H9 (cell line): Measurements from ENCODE around the gene POFUT1. TPM values are rescaled to one million over a fixed set of nuclear protein-coding genes. Genes with fewer than 3 reads are reported as not detected.

Experiments
- DNase-seq: peaks from one replicate; pipeline ENCODE4 v3.0.0-alpha.2; 2017
- H2AFZ ChIP-seq: one replicate; pipeline ENCODE4 v1.6.1; 2013; ENCODE audit warnings: mild to moderate bottlenecking, low read length, control low read depth, moderate library complexity
- H2AK5ac ChIP-seq: 2 replicates; pipeline ENCODE4 v1.6.1; 2013; ENCODE audit warnings: low read length, control low read depth, mixed read lengths; ENCODE audit not compliant: insufficient read length
- H2BK120ac ChIP-seq: one replicate; pipeline ENCODE4 v1.6.1; 2013; ENCODE audit warnings: low read depth, mild to moderate bottlenecking, low read length, control low read depth, inconsistent platforms; ENCODE audit not compliant: poor library complexity, severe bottlenecking
- H2BK12ac ChIP-seq: 2 replicates; pipeline ENCODE4 v1.6.1; 2013; ENCODE audit warnings: low read length, control low read depth, mixed read lengths, low read depth; ENCODE audit not compliant: insufficient read length
- H2BK15ac ChIP-seq: 2 replicates; pipeline ENCODE4 v1.6.1; 2013; ENCODE audit warnings: low read depth, low read length, control low read depth
- H2BK20ac ChIP-seq: one replicate; pipeline ENCODE4 v1.6.1; 2013; ENCODE audit warnings: low read depth, mild to moderate bottlenecking, low read length, control low read depth, inconsistent platforms; ENCODE audit not compliant: poor library complexity, severe bottlenecking
- H2BK5ac ChIP-seq: 2 replicates; pipeline ENCODE4 v1.6.1; 2013; ENCODE audit warnings: low read length, control low read depth, mixed read lengths; ENCODE audit not compliant: insufficient read length
- H3K14ac ChIP-seq: 2 replicates; pipeline ENCODE4 v1.6.1; 2013; ENCODE audit warnings: low read length, control low read depth; ENCODE audit not compliant: insufficient read depth
- H3K18ac ChIP-seq: 2 replicates; pipeline ENCODE4 v1.6.1; 2013; ENCODE audit warnings: low read depth, mild to moderate bottlenecking, mixed read lengths, low read length, control low read depth; ENCODE audit not compliant: insufficient read length
- H3K23ac ChIP-seq: 2 replicates; pipeline ENCODE4 v1.6.1; 2013; ENCODE audit warnings: low read length, control low read depth, mixed read lengths, low read depth; ENCODE audit not compliant: insufficient read length
- H3K23me2 ChIP-seq: 2 replicates; pipeline ENCODE4 v1.6.1; 2013; ENCODE audit warnings: low read depth, mild to moderate bottlenecking, mixed read lengths, low read length, control low read depth; ENCODE audit not compliant: insufficient read length, poor library complexity, severe bottlenecking
- H3K27ac ChIP-seq: 2 replicates; pipeline ENCODE4 v1.5.1; 2013; ENCODE audit warnings: low read length, control low read depth, mixed read lengths, low read depth; ENCODE audit not compliant: insufficient read length
- H3K27me3 ChIP-seq: 2 replicates; pipeline ENCODE4 v1.6.1; 2013; ENCODE audit warnings: low read length, control low read depth, inconsistent platforms; ENCODE audit not compliant: insufficient read depth
- H3K4ac ChIP-seq: 2 replicates; pipeline ENCODE4 v1.6.1; 2013; ENCODE audit warnings: low read depth, mild to moderate bottlenecking, control low read depth, inconsistent platforms, low read length, moderate library complexity
- H3K4me1 ChIP-seq: 2 replicates; pipeline ENCODE4 v1.6.1; 2013; ENCODE audit warnings: low read length, control low read depth, inconsistent platforms; ENCODE audit not compliant: insufficient read depth
- H3K4me2 ChIP-seq: 2 replicates; pipeline ENCODE4 v1.6.1; 2013; ENCODE audit warnings: low read length, control low read depth, mixed read lengths; ENCODE audit not compliant: insufficient read length, insufficient read depth
- H3K56ac ChIP-seq: 2 replicates; pipeline ENCODE4 v1.6.1; 2013; ENCODE audit warnings: low read depth, mild to moderate bottlenecking, mixed read lengths, low read length, control low read depth; ENCODE audit not compliant: insufficient read length
- H3K79me1 ChIP-seq: 2 replicates; pipeline ENCODE4 v1.6.1; 2013; ENCODE audit warnings: low read depth, mild to moderate bottlenecking, moderate library complexity, low read length, control low read depth, inconsistent platforms; ENCODE audit not compliant: insufficient read depth, poor library complexity, severe bottlenecking
- H3K79me2 ChIP-seq: 2 replicates; pipeline ENCODE4 v1.6.1; 2013; ENCODE audit warnings: low read length, control low read depth, inconsistent platforms; ENCODE audit not compliant: insufficient read depth
- H3K9ac ChIP-seq: 2 replicates; pipeline ENCODE4 v1.6.1; 2013; ENCODE audit warnings: low read length, control low read depth, mixed read lengths; ENCODE audit not compliant: insufficient read length; ENCODE audit errors: extremely low read depth
- H3K9me3 ChIP-seq: one replicate; pipeline ENCODE4 v1.6.1; 2013; ENCODE audit warnings: low read depth, low read length, inconsistent platforms; ENCODE audit not compliant: control insufficient read depth
- H3T11ph ChIP-seq: one replicate; pipeline ENCODE4 v1.6.1; 2013; ENCODE audit warnings: mild to moderate bottlenecking, low read length, control low read depth, inconsistent platforms
- H4K20me1 ChIP-seq: one replicate; pipeline ENCODE4 v1.6.1; 2013; ENCODE audit not compliant: control insufficient read depth, insufficient read length, insufficient read depth
- H4K5ac ChIP-seq: 2 replicates; pipeline ENCODE4 v1.6.1; 2013; ENCODE audit warnings: low read depth, mild to moderate bottlenecking, mixed read lengths, low read length, control low read depth; ENCODE audit not compliant: insufficient read length
- H4K8ac ChIP-seq: replicated peaks from 2 replicates; pipeline ENCODE4 v1.6.1; 2013; ENCODE audit warnings: low read length, control low read depth, mixed read lengths, low read depth; ENCODE audit not compliant: insufficient read length
- H4K91ac ChIP-seq: 2 replicates; pipeline ENCODE4 v1.6.1; 2013; ENCODE audit warnings: low read depth, mild to moderate bottlenecking, moderate library complexity, mixed read lengths, low read length, control low read depth; ENCODE audit not compliant: insufficient read length
- H3K27ac Mint-ChIP-seq, 3 experiments: 2 replicates in 2 of 3; 3 replicates in 1 of 3; pipeline ENCODE4 v1.8.0; 2020 to 2021; ENCODE audit warnings: mixed read lengths in 3 of 3, mild to moderate bottlenecking in 1 of 3, moderate library complexity in 1 of 3
- H3K27me3 Mint-ChIP-seq: 2 replicates; pipeline ENCODE4 v1.8.0; 2021; ENCODE audit warnings: low read depth, mild to moderate bottlenecking, moderate library complexity, mixed read lengths
- H3K36me3 Mint-ChIP-seq, 3 experiments: 2 replicates in 2 of 3; 3 replicates in 1 of 3; pipeline ENCODE4 v1.8.0; 2020 to 2021; ENCODE audit warnings: low read depth in 3 of 3, mixed read lengths in 3 of 3; ENCODE audit not compliant: insufficient read depth in 1 of 3
- H3K4me1 Mint-ChIP-seq, 2 experiments: 2 replicates each; pipeline ENCODE4 v1.8.0; 2020; ENCODE audit warnings: mixed read lengths in 2 of 2
- H3K4me3 Mint-ChIP-seq, 2 experiments: 2 replicates in 1 of 2; 3 replicates in 1 of 2; pipeline ENCODE4 v1.8.0; 2020 to 2021; ENCODE audit warnings: mild to moderate bottlenecking in 2 of 2, mixed read lengths in 2 of 2, moderate library complexity in 1 of 2
- H3K9me3 Mint-ChIP-seq, 2 experiments: 2 replicates in 1 of 2; 3 replicates in 1 of 2; pipeline ENCODE4 v1.8.0; 2020; ENCODE audit warnings: mild to moderate bottlenecking in 2 of 2, mixed read lengths in 2 of 2, moderate library complexity in 1 of 2
- WGBS: extraction: QIAGEN DNeasy Blood & Tissue Kit; methylation state at CpG from one replicate; pipeline ENCODE4 v1.1.7; 2013; ENCODE audit warnings: missing lambda C conversion rate, low lambda C conversion rate, mixed read lengths; ENCODE audit not compliant: insufficient read length; ENCODE audit errors: extremely low coverage; 5-methylcytosine and 5-hydroxymethylcytosine counted together
- total RNA-seq: library from RNA; stranded (reverse); gene quantifications from 2 replicates; pipeline ENCODE4 v1.2.1, GENCODE V29; 2021
- TF ChIP-seq, protein P1 (sequence below): fragments of 200-600 bp; sonication (generic); conservative IDR thresholded peaks from 3 replicates; pipeline ENCODE4 v1.8.0; 2021; ENCODE audit warnings: antibody characterized with exemption, mild to moderate bottlenecking

POFUT1 gene
- total RNA-seq, 1 experiment from 2014 or later: 41.2 TPM

DNA sequence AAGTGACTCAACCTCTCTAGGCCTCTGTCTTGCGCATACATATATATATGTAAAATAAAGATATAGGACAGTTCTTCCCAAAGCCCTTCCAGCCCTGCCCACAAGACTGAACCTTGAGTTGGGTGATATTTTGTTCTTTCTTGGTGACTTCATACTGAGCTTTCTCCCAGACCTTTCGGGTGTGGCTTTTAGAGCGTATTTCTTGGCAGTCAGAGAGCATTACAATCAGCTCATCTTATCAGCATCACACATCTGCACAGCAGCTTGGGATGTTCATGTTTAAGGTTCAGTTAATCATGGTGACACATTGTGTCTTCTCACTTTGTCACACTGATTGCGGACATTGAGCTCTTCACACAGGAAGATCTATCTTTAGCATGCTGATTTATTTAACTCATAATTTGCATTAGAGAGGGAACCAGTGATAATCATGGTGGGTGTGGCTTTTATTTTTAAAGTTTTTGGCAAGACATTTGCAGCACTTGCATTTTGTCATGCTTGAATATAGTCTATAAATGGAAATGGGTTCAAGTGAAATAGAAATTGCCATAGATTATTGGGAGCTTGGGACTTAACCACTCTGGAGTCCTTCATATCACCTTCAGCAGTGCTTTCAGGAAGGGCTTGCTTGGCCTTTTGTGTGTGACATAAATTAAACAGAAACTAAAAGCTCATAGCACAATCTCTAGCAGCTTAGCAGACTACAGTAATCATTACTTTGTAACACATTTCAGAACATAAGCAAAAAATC is 78.1 kb downstream of the POFUT1 start:
- H2BK15ac ChIP-seq: no peak overlapping the region
- no peak overlapping the region for H3K27ac ChIP-seq
- H3K79me1 ChIP-seq: no peaks in the 10 kb centered on the region
- no peaks in the 10 kb centered on the region for H3K27me3 Mint-ChIP-seq
- no CpG with 5 or more reads among the region's 4 CpGs for WGBS
- no peak overlapping the region for H2AFZ ChIP-seq
- no peak overlapping the region for H4K91ac ChIP-seq
- no peaks in the 10 kb centered on the region for H3K4me1 ChIP-seq
- H3K23ac ChIP-seq: no peak overlapping the region
- H4K20me1 ChIP-seq: no peaks in the 10 kb centered on the region
- no peak for DNase-seq
- H3T11ph ChIP-seq: no peak overlapping the region
- no peak overlapping the region for H3K14ac ChIP-seq
- H3K79me2 ChIP-seq: no peaks in the 10 kb centered on the region
- H3K9me3 ChIP-seq: no peaks in the 10 kb centered on the region
- TF ChIP-seq, protein P1, sequence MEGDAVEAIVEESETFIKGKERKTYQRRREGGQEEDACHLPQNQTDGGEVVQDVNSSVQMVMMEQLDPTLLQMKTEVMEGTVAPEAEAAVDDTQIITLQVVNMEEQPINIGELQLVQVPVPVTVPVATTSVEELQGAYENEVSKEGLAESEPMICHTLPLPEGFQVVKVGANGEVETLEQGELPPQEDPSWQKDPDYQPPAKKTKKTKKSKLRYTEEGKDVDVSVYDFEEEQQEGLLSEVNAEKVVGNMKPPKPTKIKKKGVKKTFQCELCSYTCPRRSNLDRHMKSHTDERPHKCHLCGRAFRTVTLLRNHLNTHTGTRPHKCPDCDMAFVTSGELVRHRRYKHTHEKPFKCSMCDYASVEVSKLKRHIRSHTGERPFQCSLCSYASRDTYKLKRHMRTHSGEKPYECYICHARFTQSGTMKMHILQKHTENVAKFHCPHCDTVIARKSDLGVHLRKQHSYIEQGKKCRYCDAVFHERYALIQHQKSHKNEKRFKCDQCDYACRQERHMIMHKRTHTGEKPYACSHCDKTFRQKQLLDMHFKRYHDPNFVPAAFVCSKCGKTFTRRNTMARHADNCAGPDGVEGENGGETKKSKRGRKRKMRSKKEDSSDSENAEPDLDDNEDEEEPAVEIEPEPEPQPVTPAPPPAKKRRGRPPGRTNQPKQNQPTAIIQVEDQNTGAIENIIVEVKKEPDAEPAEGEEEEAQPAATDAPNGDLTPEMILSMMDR: no peak
- H3K4ac ChIP-seq: no peak overlapping the region
- no peak overlapping the region for H3K27ac Mint-ChIP-seq
- no peak overlapping the region for H2BK20ac ChIP-seq
- H2BK120ac ChIP-seq: no peak overlapping the region
- no peak overlapping the region for H3K18ac ChIP-seq
- no peak overlapping the region for H4K5ac ChIP-seq
- H3K9ac ChIP-seq: no peak overlapping the region
- H3K9me3 Mint-ChIP-seq: no peaks in the 10 kb centered on the region
- H3K23me2 ChIP-seq: no peaks in the 10 kb centered on the region
- H3K4me3 Mint-ChIP-seq: no peak overlapping the region
- no peak overlapping the region for H2BK12ac ChIP-seq
- no peaks in the 10 kb centered on the region for H3K27me3 ChIP-seq
- no peak overlapping the region for H3K56ac ChIP-seq
- H3K4me1 Mint-ChIP-seq: peaks cover 3 to 4% of the 10 kb centered on the region in 2 experiments; a peak in 3 of 4 replicates
- no peak overlapping the region for H3K4me2 ChIP-seq
- no peak overlapping the region for H4K8ac ChIP-seq
- H2BK5ac ChIP-seq: no peak overlapping the region
- no peak overlapping the region for H2AK5ac ChIP-seq
- no peaks in the 10 kb centered on the region for H3K36me3 Mint-ChIP-seq
